ENCODE measurements around the gene LDLRAD3.

The LDLRAD3 gene

GRCh38 chr11:35916270-35916669 lies 27.6 kb upstream of the LDLRAD3 start:
- Mint-ChIP-seq H3K9me3 (no peaks in the 10 kb centered on the region), H3K27ac (no peak overlapping the region), H3K4me3 (no peak overlapping the region), H3K36me3 (no peaks in the 10 kb centered on the region), H3K4me1 (no peaks in the 10 kb centered on the region)
- DNase-seq (ENCODE audit: low spot score in 2 of 2) = no peak
- no peak for ATAC-seq

- Mint-ChIP-seq H3K36me3 (no peaks in the 10 kb centered on the region), H3K27ac (no peak overlapping the region), H3K4me1 (no peaks in the 10 kb centered on the region), H3K4me3 (no peak overlapping the region), H3K9me3 (no peaks in the 10 kb centered on the region)
- no peak for DNase-seq (ENCODE audit: low spot score in 2 of 2)
- ATAC-seq = no peak
Measured at GRCh38 chr11:35917676-35918075, 26.2 kb upstream of the LDLRAD3 start.

GRCh38 chr11:35918716-35919115 lies 25.1 kb upstream of the LDLRAD3 start:
- H3K9me3 Mint-ChIP-seq = no peaks in the 10 kb centered on the region
- no peaks in the 10 kb centered on the region for H3K4me1 Mint-ChIP-seq
- no peak for DNase-seq (ENCODE audit: low spot score in 2 of 2)
- H3K36me3 Mint-ChIP-seq = no peaks in the 10 kb centered on the region
- no peak for ATAC-seq
- no peak overlapping the region for H3K4me3 Mint-ChIP-seq
- no peak overlapping the region for H3K27ac Mint-ChIP-seq

GRCh38 chr11:35919244-35919643 lies 24.6 kb upstream of the LDLRAD3 start:
- DNase-seq (ENCODE audit: low spot score in 2 of 2) (no peak), ATAC-seq (no peak)
- no peak overlapping the region for H3K27ac Mint-ChIP-seq
- no peaks in the 10 kb centered on the region for H3K4me1 Mint-ChIP-seq
- no peaks in the 10 kb centered on the region for H3K36me3 Mint-ChIP-seq
- no peaks in the 10 kb centered on the region for H3K9me3 Mint-ChIP-seq
- H3K4me3 Mint-ChIP-seq = no peak overlapping the region

GRCh38 chr11:35923452-35923851 lies 20.4 kb upstream of the LDLRAD3 start:
- Mint-ChIP-seq H3K9me3 (no peaks in the 10 kb centered on the region), H3K4me1 (no peaks in the 10 kb centered on the region), H3K4me3 (no peak overlapping the region), H3K36me3 (no peaks in the 10 kb centered on the region), H3K27ac (no peak overlapping the region)
- ATAC-seq (no peak), DNase-seq (ENCODE audit: low spot score in 2 of 2) (no peak)

- ATAC-seq = no peak
- Mint-ChIP-seq H3K4me3 (no peak overlapping the region), H3K9me3 (no peaks in the 10 kb centered on the region), H3K4me1 (no peaks in the 10 kb centered on the region), H3K36me3 (no peaks in the 10 kb centered on the region), H3K27ac (no peak overlapping the region)
- no peak for DNase-seq (ENCODE audit: low spot score in 2 of 2)
Measured at GRCh38 chr11:35924811-35925210, 19.1 kb upstream of the LDLRAD3 start.

- ATAC-seq (no peak), DNase-seq (ENCODE audit: low spot score in 2 of 2) (no peak)
- Mint-ChIP-seq H3K36me3 (no peaks in the 10 kb centered on the region), H3K4me1 (no peaks in the 10 kb centered on the region), H3K9me3 (no peaks in the 10 kb centered on the region), H3K4me3 (no peak overlapping the region), H3K27ac (no peak overlapping the region)
Measured at GRCh38 chr11:35927104-35927503, 16.8 kb upstream of the LDLRAD3 start.

- no peak for ATAC-seq
- H3K27ac Mint-ChIP-seq = no peak overlapping the region
Measured at GRCh38 chr11:35927682-35928081, 16.2 kb upstream of the LDLRAD3 start.

GRCh38 chr11:35928688-35929395 lies 15.0 kb upstream of the LDLRAD3 start:
- H3K4me1 Mint-ChIP-seq = no peaks in the 10 kb centered on the region
- DNase-seq (ENCODE audit: low spot score in 2 of 2) (no peak), ATAC-seq (no peak)
- no peaks in the 10 kb centered on the region for H3K36me3 Mint-ChIP-seq
- no peak overlapping the region for H3K4me3 Mint-ChIP-seq
- no peak overlapping the region for H3K27ac Mint-ChIP-seq
- no peaks in the 10 kb centered on the region for H3K9me3 Mint-ChIP-seq

More at GRCh38 chr11:35927682-35928081, 16.2 kb upstream of the LDLRAD3 start:
- Mint-ChIP-seq H3K4me1 (no peaks in the 10 kb centered on the region), H3K9me3 (no peaks in the 10 kb centered on the region), H3K36me3 (no peaks in the 10 kb centered on the region), H3K4me3 (no peak overlapping the region)
- no peak for DNase-seq (ENCODE audit: low spot score in 2 of 2)

GRCh38 chr11:35930466-35930865 lies 13.4 kb upstream of the LDLRAD3 start:
- DNase-seq (ENCODE audit: low spot score in 2 of 2) (no peak), ATAC-seq (no peak)
- Mint-ChIP-seq H3K27ac (no peak overlapping the region), H3K4me1 (no peaks in the 10 kb centered on the region), H3K9me3 (no peaks in the 10 kb centered on the region), H3K36me3 (no peaks in the 10 kb centered on the region), H3K4me3 (no peak overlapping the region)

GRCh38 chr11:35932121-35932520 lies 11.7 kb upstream of the LDLRAD3 start:
- no peak overlapping the region for H3K4me3 Mint-ChIP-seq
- H3K36me3 Mint-ChIP-seq = no peaks in the 10 kb centered on the region
- H3K4me1 Mint-ChIP-seq = no peaks in the 10 kb centered on the region
- no peak overlapping the region for H3K27ac Mint-ChIP-seq
- H3K9me3 Mint-ChIP-seq = no peaks in the 10 kb centered on the region
- DNase-seq (ENCODE audit: low spot score in 2 of 2) (no peak), ATAC-seq (no peak)

- Mint-ChIP-seq H3K4me1 (no peaks in the 10 kb centered on the region), H3K4me3 (no peak overlapping the region), H3K27ac (no peak overlapping the region), H3K9me3 (no peaks in the 10 kb centered on the region), H3K36me3 (no peaks in the 10 kb centered on the region)
- ATAC-seq (no peak), DNase-seq (ENCODE audit: low spot score in 2 of 2) (no peak)
Measured at GRCh38 chr11:35932681-35933319, 11.1 kb upstream of the LDLRAD3 start.

- Mint-ChIP-seq H3K4me3 (no peak overlapping the region), H3K9me3 (no peaks in the 10 kb centered on the region), H3K27ac (no peak overlapping the region), H3K4me1 (no peaks in the 10 kb centered on the region), H3K36me3 (no peaks in the 10 kb centered on the region)
- no peak for DNase-seq (ENCODE audit: low spot score in 2 of 2)
- ATAC-seq = no peak
Measured at GRCh38 chr11:35933320-35933871, 10.5 kb upstream of the LDLRAD3 start.

- Mint-ChIP-seq H3K4me1 (no peaks in the 10 kb centered on the region), H3K27ac (no peak overlapping the region), H3K9me3 (no peaks in the 10 kb centered on the region), H3K4me3 (no peak overlapping the region), H3K36me3 (no peaks in the 10 kb centered on the region)
- DNase-seq (ENCODE audit: low spot score in 2 of 2) = no peak
- ATAC-seq = no peak
Measured at GRCh38 chr11:35934271-35934670, 9.6 kb upstream of the LDLRAD3 start.

- no peak overlapping the region for H3K4me3 Mint-ChIP-seq
- DNase-seq (ENCODE audit: low spot score in 2 of 2) = no peak
- no peaks in the 10 kb centered on the region for H3K4me1 Mint-ChIP-seq
- no peak overlapping the region for H3K27ac Mint-ChIP-seq
- no peaks in the 10 kb centered on the region for H3K36me3 Mint-ChIP-seq
- no peak for ATAC-seq
- H3K9me3 Mint-ChIP-seq = no peaks in the 10 kb centered on the region
Measured at GRCh38 chr11:35934981-35935380, 8.9 kb upstream of the LDLRAD3 start.

GRCh38 chr11:35935390-35935789 lies 8.5 kb upstream of the LDLRAD3 start:
- Mint-ChIP-seq H3K4me3 (no peak overlapping the region), H3K4me1 (no peaks in the 10 kb centered on the region), H3K27ac (no peak overlapping the region), H3K9me3 (no peaks in the 10 kb centered on the region), H3K36me3 (no peaks in the 10 kb centered on the region)
- DNase-seq (ENCODE audit: low spot score in 2 of 2) (no peak), ATAC-seq (no peak)

All from stimulated activated effector memory CD8-positive, alpha-beta T cell treated with anti-CD3 and anti-CD28 coated beads, Interleukin-12 subunit alpha, Interleukin-12 subunit beta, amount 100 ng/mL, for 72 hours (primary cell).